Raji (cell line): Measurements from ENCODE around the gene HLA-DMB.

Experiments
- POLR2A ChIP-seq: IDR thresholded peaks from 2 replicates; pipeline ENCODE4 v1.6.1; 2011; ENCODE audit warnings: low read depth, low read length, control low read depth; ENCODE audit not compliant: insufficient read depth

The HLA-DMB gene

DNA sequence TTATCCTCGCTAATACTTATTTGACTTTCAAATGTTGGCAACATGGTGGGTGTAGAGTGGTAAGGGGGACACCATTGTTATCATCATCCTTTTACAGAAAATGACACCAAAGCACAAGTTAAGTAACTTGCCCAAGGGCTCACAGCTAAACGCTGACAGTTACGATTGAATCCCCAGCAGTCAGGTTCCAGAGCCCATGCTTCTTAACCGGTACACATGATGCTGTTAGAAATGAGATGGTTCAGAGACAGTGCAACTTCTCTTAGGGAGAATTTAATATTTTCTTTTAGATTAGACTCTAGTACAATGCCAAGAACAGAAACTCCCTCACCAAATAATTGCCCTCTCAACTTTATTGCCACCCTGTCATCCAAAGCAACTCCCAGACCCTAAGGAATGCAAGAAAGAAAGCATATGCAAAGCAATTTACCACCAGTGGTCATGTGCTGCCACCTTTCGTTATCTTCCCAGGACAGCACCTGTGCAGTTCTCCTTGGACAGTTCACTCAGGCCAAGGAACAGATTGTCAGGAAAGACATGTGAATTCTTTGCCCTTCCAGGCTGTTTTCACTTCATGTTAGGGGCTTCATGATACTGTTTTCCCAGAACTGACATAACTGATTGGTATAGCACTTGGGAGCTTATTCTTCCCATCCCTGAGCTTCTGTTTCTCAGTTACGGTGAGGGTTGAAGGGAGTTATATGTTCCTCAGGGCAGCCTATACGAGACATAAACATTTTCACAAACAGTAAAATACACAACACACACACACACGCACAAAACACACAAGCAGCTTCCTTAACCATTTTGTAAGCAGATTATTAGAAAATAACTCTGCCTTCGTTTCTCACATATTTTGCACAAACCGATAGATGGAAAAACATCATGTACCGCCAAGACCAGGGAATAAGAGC is 7.0 kb upstream of the HLA-DMB start:
- TF ChIP-seq POLR2A, result no peak

- TF ChIP-seq POLR2A, result no peak
Measured at GRCh38 chr6:32946893-32947292, 6.1 kb upstream of the HLA-DMB start.

- TF ChIP-seq POLR2A, result no peak
Measured at GRCh38 chr6:32945953-32946352, 5.1 kb upstream of the HLA-DMB start.

GRCh38 chr6:32945108-32945760 is 4.4 kb upstream of the HLA-DMB start:
- TF ChIP-seq POLR2A, result peak; percentile 50; the same call in 1 of the 2 replicates

- peak; percentile 88 for TF ChIP-seq POLR2A
Measured at GRCh38 chr6:32943864-32944649, 3.2 kb upstream of the HLA-DMB start.

- TF ChIP-seq POLR2A, result 0 out of 2 replicates have a peak, but pooled peaks have one; percentile 34
Measured at GRCh38 chr6:32942555-32943123, 1.8 kb upstream of the HLA-DMB start.

DNA sequence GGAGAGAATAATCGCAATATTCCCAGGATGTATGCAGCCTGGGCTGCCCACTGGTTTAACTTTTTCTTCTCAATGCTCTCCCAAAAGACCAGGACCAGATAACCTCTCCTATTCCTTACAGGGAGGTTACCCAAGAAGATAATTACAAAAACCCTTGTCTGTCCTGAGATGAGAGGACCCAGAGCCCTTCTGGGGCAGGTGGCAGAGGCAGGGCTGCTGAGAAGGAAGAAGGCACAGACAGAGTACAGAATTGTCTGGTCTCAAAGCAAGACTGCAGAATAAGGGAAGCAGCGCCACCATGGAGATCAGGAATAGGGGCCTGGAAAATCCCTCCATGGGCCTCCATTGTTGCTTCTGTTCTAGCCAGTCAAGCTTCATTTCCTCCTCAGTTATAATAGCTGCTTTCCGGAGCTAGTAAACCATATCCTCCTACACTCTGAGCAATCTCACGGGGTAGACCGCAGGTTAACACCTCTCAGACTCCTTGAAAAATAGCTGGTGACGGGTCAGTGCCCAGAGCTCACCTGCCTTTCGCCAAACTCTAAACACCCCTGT is 463 bp upstream of the HLA-DMB start:
- no peak; the same call in 1 of the 2 replicates for TF ChIP-seq POLR2A

- no peak for TF ChIP-seq POLR2A
Measured at GRCh38 chr6:32938494-32938893, 2.3 kb downstream of the HLA-DMB start.

DNA sequence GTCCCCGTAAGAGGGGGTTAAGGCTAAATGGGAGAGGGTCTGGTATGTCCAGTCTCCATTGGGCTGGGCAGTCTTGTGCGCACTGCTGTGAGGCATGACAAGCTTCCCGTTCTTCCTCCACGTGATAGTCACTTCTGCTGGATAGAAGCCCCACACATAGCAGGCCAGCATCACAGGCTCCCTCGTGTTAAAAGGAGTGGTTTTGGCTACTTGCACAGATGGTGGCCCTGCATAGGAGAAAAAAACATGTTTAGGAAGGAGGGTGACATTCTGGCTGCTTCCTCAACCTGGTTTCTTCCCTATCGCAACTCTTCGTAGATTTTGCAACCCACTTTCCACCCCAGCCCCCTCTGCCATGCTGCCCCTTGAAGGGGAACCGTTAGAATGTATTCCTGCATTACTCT is 3.6 kb downstream of the HLA-DMB start:
- TF ChIP-seq POLR2A, result no peak

- TF ChIP-seq POLR2A, result no peak
Measured at GRCh38 chr6:32936239-32937152, 4.3 kb downstream of the HLA-DMB start.

DNA sequence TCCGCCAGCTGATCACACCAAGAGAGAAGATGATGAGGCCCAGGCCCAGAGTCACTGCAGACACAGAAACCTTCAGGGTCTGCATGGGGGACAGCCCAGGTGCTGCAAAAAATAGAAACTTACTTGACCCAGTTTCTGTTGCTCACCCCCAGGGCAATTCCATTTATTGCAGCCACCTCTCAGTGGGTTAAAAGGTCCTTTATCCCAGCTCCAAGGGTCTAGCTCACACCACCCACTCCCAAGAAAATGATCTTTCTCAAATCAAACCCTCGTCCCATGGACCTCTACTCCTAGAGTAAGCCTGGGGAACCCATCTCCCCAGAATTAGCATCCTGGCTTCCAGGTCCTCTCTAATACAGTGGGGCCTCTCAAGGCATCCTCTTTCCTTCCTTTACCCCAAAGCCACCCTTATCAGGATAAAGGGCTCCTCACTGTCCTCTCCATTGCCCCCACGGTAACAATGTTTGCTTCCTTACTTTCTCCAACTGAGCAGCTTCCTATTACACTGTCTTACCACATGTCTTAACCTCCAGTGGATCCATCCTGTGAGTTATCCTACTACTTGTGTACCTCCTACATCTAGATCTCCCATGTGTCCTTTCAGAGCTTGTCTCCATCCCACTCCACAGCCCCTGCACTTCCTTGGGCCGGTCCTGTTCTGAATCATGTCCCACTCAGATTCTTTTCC is 5.1 kb downstream of the HLA-DMB start:
- TF ChIP-seq POLR2A, result no peak

DNA sequence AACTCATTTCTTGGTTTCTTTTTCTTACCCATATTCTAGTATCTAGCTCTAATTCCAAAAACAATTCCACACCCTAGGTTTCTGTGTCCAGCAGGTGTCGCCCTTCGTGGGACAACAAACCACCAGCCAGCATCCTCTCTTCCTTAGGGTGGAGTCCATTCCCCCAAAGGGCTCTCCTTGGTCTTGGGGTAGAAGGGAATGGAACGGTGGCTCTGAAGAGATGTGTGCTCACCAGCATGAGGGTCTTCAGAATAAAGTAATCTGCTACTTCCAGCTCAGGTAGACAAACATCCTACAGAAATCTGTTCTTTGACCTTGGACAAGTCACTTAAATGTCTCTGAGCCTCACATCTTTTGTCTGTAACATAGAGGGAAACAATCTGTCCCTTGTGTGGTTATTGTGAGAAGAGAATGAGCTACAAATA is 7.2 kb downstream of the HLA-DMB start:
- 0 out of 2 replicates have a peak, but pooled peaks have one; percentile 21 for TF ChIP-seq POLR2A
